Measurements from ENCODE around the gene ORAI3. TPM values are rescaled to one million over a fixed set of nuclear protein-coding genes. Genes with fewer than 3 reads are reported as not detected.

The ORAI3 gene
- total and polyA plus RNA-seq, 2 of the 13 experiments (the other 11 are each of a cell fraction or from before 2014, with no cell fraction given) = 11.4 to 32.0 TPM

DNA sequence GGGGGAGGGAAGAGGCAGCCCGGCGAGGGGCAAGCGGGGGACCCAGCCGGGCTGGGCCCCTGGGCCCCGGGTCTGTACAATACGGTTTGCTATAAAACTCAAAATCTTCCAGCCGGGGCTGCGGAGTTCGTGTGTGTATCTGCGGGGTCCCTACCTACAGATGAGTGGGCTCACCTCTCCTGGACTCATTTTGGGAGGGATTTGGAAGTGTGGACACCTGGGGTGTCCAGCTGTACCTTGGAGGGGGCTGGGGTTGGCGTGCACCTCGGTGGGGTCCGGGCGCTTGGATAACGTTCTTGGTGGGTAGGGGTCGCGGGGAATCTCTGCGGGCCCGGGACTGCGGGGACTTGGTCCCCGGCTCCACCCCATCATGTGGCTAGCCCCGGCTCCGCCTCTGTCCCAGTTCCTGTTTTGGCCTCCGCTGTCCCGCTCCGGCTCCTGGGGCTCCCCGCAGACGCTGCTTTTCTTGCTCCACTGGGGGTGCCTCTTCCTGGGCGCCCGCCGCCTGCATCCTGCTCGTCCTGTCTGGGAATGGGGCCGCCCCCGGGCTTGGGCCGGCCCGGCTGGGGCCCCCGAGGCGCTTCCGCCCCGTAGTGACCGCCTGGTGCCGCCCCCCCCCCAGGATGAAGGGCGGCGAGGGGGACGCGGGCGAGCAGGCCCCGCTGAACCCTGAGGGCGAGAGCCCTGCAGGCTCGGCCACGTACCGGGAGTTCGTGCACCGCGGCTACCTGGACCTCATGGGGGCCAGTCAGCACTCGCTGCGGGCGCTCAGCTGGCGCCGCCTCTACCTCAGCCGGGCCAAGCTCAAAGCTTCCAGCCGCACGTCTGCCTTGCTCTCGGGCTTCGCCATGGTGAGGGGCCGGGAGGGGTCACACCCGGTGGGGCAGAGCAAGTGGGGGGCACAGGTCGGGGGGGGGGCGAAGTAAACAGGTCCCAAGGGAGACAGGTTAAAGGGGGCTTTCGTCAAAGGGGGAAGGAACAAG is at the start of gene ORAI3 (continued):
- peak; percentile 70; the same call in 1 of the 2 replicates for TF ChIP-seq ZNF768 (CRISPR knock-in tag; IDR thresholded peaks at IDR 0.05)
- peak; percentile 23; the same call in 1 of the 2 replicates for TF ChIP-seq ZIK1 (CRISPR knock-in tag; IDR thresholded peaks at IDR 0.05; ENCODE audit: borderline replicate concordance, low read depth)
- TF ChIP-seq, protein P1, sequence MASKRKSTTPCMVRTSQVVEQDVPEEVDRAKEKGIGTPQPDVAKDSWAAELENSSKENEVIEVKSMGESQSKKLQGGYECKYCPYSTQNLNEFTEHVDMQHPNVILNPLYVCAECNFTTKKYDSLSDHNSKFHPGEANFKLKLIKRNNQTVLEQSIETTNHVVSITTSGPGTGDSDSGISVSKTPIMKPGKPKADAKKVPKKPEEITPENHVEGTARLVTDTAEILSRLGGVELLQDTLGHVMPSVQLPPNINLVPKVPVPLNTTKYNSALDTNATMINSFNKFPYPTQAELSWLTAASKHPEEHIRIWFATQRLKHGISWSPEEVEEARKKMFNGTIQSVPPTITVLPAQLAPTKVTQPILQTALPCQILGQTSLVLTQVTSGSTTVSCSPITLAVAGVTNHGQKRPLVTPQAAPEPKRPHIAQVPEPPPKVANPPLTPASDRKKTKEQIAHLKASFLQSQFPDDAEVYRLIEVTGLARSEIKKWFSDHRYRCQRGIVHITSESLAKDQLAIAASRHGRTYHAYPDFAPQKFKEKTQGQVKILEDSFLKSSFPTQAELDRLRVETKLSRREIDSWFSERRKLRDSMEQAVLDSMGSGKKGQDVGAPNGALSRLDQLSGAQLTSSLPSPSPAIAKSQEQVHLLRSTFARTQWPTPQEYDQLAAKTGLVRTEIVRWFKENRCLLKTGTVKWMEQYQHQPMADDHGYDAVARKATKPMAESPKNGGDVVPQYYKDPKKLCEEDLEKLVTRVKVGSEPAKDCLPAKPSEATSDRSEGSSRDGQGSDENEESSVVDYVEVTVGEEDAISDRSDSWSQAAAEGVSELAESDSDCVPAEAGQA (IDR thresholded peaks at IDR 0.05; ENCODE audit: low read depth) = no peak
- TF ChIP-seq, protein P1 (CRISPR knock-in tag; IDR thresholded peaks at IDR 0.05; ENCODE audit: borderline replicate concordance) = peak; percentile 91; the same call in 1 of the 2 replicates
- TF ChIP-seq SRSF4 (IDR thresholded peaks at IDR 0.05; ENCODE audit: low read depth, low read length, poor library complexity, severe bottlenecking) = peak; percentile 51
- TF ChIP-seq, protein P2, sequence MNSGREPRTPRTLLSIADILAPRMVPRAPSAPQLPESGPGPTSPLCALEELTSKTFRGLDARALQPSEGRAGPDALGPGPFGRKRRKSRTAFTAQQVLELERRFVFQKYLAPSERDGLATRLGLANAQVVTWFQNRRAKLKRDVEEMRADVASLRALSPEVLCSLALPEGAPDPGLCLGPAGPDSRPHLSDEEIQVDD (CRISPR knock-in tag; IDR thresholded peaks at IDR 0.05; ENCODE audit: borderline replicate concordance) = no peak
- TF ChIP-seq ZFAT (CRISPR knock-in tag; conservative IDR thresholded peaks at IDR 0.05) = 0 out of 2 replicates have a peak, but pooled peaks have one; percentile 61
- no peak for TF ChIP-seq ZNF616 (CRISPR knock-in tag; IDR thresholded peaks at IDR 0.05; ENCODE audit: low read depth)
- TF ChIP-seq KLF6 (CRISPR knock-in tag; IDR thresholded peaks at IDR 0.05) = peak; percentile 71; the same call in 1 of the 2 replicates
- TF ChIP-seq TP53 (CRISPR knock-in tag; conservative IDR thresholded peaks at IDR 0.05) = no peak
- no peak; the same call in 1 of the 2 replicates for TF ChIP-seq ZNF205 (CRISPR knock-in tag; IDR thresholded peaks at IDR 0.05)
- TF ChIP-seq ESRRA (CRISPR knock-in tag; IDR thresholded peaks at IDR 0.05; ENCODE audit: low read depth) = no peak
- TF ChIP-seq MYC (CRISPR knock-in tag; IDR thresholded peaks at IDR 0.05; ENCODE audit: borderline replicate concordance) = peak; percentile 78; the same call in 1 of the 2 replicates
- no peak for TF ChIP-seq YEATS2 (CRISPR knock-in tag; IDR thresholded peaks at IDR 0.05; ENCODE audit: borderline replicate concordance)
- peak; percentile 24; the same call in 1 of the 2 replicates for TF ChIP-seq RAD21 (CRISPR knock-in tag; IDR thresholded peaks at IDR 0.05)
- TF ChIP-seq ZNF7 (CRISPR knock-in tag; IDR thresholded peaks at IDR 0.05) = no peak
- TF ChIP-seq, protein P3, sequence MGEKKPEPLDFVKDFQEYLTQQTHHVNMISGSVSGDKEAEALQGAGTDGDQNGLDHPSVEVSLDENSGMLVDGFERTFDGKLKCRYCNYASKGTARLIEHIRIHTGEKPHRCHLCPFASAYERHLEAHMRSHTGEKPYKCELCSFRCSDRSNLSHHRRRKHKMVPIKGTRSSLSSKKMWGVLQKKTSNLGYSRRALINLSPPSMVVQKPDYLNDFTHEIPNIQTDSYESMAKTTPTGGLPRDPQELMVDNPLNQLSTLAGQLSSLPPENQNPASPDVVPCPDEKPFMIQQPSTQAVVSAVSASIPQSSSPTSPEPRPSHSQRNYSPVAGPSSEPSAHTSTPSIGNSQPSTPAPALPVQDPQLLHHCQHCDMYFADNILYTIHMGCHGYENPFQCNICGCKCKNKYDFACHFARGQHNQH (CRISPR knock-in tag; IDR thresholded peaks at IDR 0.05) = peak; percentile 14; the same call in 1 of the 2 replicates
- TF ChIP-seq HMG20A (CRISPR knock-in tag; IDR thresholded peaks at IDR 0.05; ENCODE audit: borderline replicate concordance) = no peak
